T-helper 1 cell treated with Interleukin-12 subunit alpha and Interleukin-12 subunit beta and Interleukin-4 antibody, amounts not matched to agents 30 μg/mL and 1 μg/mL, for 36 hours (primary cell): ENCODE results near the gene CDSN.

Experiments used
- H3K27ac Mint-ChIP-seq: one replicate; pipeline ENCODE4 v1.8.0; 2021; ENCODE audit warnings: mild to moderate bottlenecking, mixed read lengths
- H3K27me3 Mint-ChIP-seq: one replicate; pipeline ENCODE4 v1.8.0; 2021; ENCODE audit warnings: low read depth, mixed read lengths
- H3K36me3 Mint-ChIP-seq: one replicate; pipeline ENCODE4 v1.8.0; 2021; ENCODE audit warnings: low read depth, mixed read lengths
- H3K4me1 Mint-ChIP-seq: one replicate; pipeline ENCODE4 v1.8.0; 2021; ENCODE audit warnings: low read depth, mixed read lengths
- H3K4me3 Mint-ChIP-seq: one replicate; pipeline ENCODE4 v1.8.0; 2021; ENCODE audit warnings: mild to moderate bottlenecking, moderate library complexity, mixed read lengths
- H3K9me3 Mint-ChIP-seq: one replicate; pipeline ENCODE4 v1.8.0; 2021; ENCODE audit warnings: mixed read lengths

Gene CDSN

GRCh38 chr6:31131595-31131994 lies 11.3 kb upstream of the CDSN start:
- no peaks in the 10 kb centered on the region for H3K9me3 Mint-ChIP-seq
- H3K4me3 Mint-ChIP-seq = no peak overlapping the region
- H3K27ac Mint-ChIP-seq = no peak overlapping the region
- peaks cover 3% of the 10 kb centered on the region for H3K4me1 Mint-ChIP-seq
- H3K36me3 Mint-ChIP-seq = no peaks in the 10 kb centered on the region
- H3K27me3 Mint-ChIP-seq = peaks cover 18% of the 10 kb centered on the region

- Mint-ChIP-seq H3K4me3 (no peak overlapping the region), H3K36me3 (no peaks in the 10 kb centered on the region), H3K9me3 (no peaks in the 10 kb centered on the region), H3K27me3 (peaks cover 18% of the 10 kb centered on the region), H3K27ac (no peak overlapping the region), H3K4me1 (peaks cover 3% of the 10 kb centered on the region)
Observed at GRCh38 chr6:31130751-31131150, 10.5 kb upstream of the CDSN start.

- H3K36me3 Mint-ChIP-seq = no peaks in the 10 kb centered on the region
- H3K27ac Mint-ChIP-seq = no peak overlapping the region
- no peaks in the 10 kb centered on the region for H3K9me3 Mint-ChIP-seq
- H3K4me1 Mint-ChIP-seq = peaks cover 3% of the 10 kb centered on the region
- peaks cover 18% of the 10 kb centered on the region for H3K27me3 Mint-ChIP-seq
- no peak overlapping the region for H3K4me3 Mint-ChIP-seq
Observed at GRCh38 chr6:31129130-31129529, 8.9 kb upstream of the CDSN start.

GRCh38 chr6:31128093-31128676 lies 7.9 kb upstream of the CDSN start:
- H3K36me3 Mint-ChIP-seq = no peaks in the 10 kb centered on the region
- peaks cover 18% of the 10 kb centered on the region for H3K27me3 Mint-ChIP-seq
- H3K4me1 Mint-ChIP-seq = peaks cover 3% of the 10 kb centered on the region
- no peak overlapping the region for H3K27ac Mint-ChIP-seq
- no peak overlapping the region for H3K4me3 Mint-ChIP-seq
- H3K9me3 Mint-ChIP-seq = no peaks in the 10 kb centered on the region

GRCh38 chr6:31126396-31127175 lies 6.3 kb upstream of the CDSN start:
- H3K27me3 Mint-ChIP-seq = peaks cover 18% of the 10 kb centered on the region
- H3K27ac Mint-ChIP-seq = no peak overlapping the region
- H3K4me1 Mint-ChIP-seq = peaks cover 3% of the 10 kb centered on the region
- H3K9me3 Mint-ChIP-seq = no peaks in the 10 kb centered on the region
- H3K4me3 Mint-ChIP-seq = no peak overlapping the region
- no peaks in the 10 kb centered on the region for H3K36me3 Mint-ChIP-seq

GRCh38 chr6:31125586-31126363 lies 5.5 kb upstream of the CDSN start:
- Mint-ChIP-seq H3K4me3 (no peak overlapping the region), H3K9me3 (no peaks in the 10 kb centered on the region)

GRCh38 chr6:31125162-31125561 lies 4.9 kb upstream of the CDSN start:
- H3K9me3 Mint-ChIP-seq = no peaks in the 10 kb centered on the region
- no peak overlapping the region for H3K27ac Mint-ChIP-seq
- H3K27me3 Mint-ChIP-seq = peaks cover 18% of the 10 kb centered on the region
- peaks cover 3% of the 10 kb centered on the region for H3K4me1 Mint-ChIP-seq
- H3K36me3 Mint-ChIP-seq = no peaks in the 10 kb centered on the region
- H3K4me3 Mint-ChIP-seq = no peak overlapping the region

More at GRCh38 chr6:31125586-31126363, 5.5 kb upstream of the CDSN start:
- H3K4me1 Mint-ChIP-seq = peaks cover 3% of the 10 kb centered on the region
- H3K36me3 Mint-ChIP-seq = no peaks in the 10 kb centered on the region
- H3K27ac Mint-ChIP-seq = no peak overlapping the region
- peaks cover 18% of the 10 kb centered on the region for H3K27me3 Mint-ChIP-seq

- Mint-ChIP-seq H3K27ac (no peak overlapping the region), H3K36me3 (no peaks in the 10 kb centered on the region), H3K27me3 (peaks cover 12% of the 10 kb centered on the region), H3K9me3 (no peaks in the 10 kb centered on the region), H3K4me3 (no peak overlapping the region), H3K4me1 (peaks cover 3% of the 10 kb centered on the region)
Observed at GRCh38 chr6:31122791-31123706, 2.8 kb upstream of the CDSN start.

GRCh38 chr6:31121131-31121790 lies 1.0 kb upstream of the CDSN start:
- no peaks in the 10 kb centered on the region for H3K4me1 Mint-ChIP-seq
- peaks cover 9% of the 10 kb centered on the region for H3K27me3 Mint-ChIP-seq
- H3K27ac Mint-ChIP-seq = no peak overlapping the region
- no peaks in the 10 kb centered on the region for H3K36me3 Mint-ChIP-seq
- no peak overlapping the region for H3K4me3 Mint-ChIP-seq
- H3K9me3 Mint-ChIP-seq = no peaks in the 10 kb centered on the region

GRCh38 chr6:31118178-31118577 lies 2.1 kb downstream of the CDSN start:
- H3K36me3 Mint-ChIP-seq = no peaks in the 10 kb centered on the region
- no peak overlapping the region for H3K27ac Mint-ChIP-seq
- H3K4me1 Mint-ChIP-seq = no peaks in the 10 kb centered on the region
- H3K9me3 Mint-ChIP-seq = no peaks in the 10 kb centered on the region
- H3K4me3 Mint-ChIP-seq = no peak overlapping the region
- H3K27me3 Mint-ChIP-seq = peaks cover 23% of the 10 kb centered on the region

GRCh38 chr6:31116661-31117385 lies 3.4 kb downstream of the CDSN start:
- H3K4me1 Mint-ChIP-seq = no peaks in the 10 kb centered on the region
- no peak overlapping the region for H3K4me3 Mint-ChIP-seq
- no peaks in the 10 kb centered on the region for H3K36me3 Mint-ChIP-seq
- H3K27ac Mint-ChIP-seq = no peak overlapping the region
- H3K27me3 Mint-ChIP-seq = peaks cover 27% of the 10 kb centered on the region
- no peaks in the 10 kb centered on the region for H3K9me3 Mint-ChIP-seq

- Mint-ChIP-seq H3K4me3 (no peak overlapping the region), H3K9me3 (no peaks in the 10 kb centered on the region), H3K27me3 (peaks cover 27% of the 10 kb centered on the region), H3K4me1 (no peaks in the 10 kb centered on the region), H3K27ac (no peak overlapping the region), H3K36me3 (no peaks in the 10 kb centered on the region)
Observed at GRCh38 chr6:31115941-31116560, 4.2 kb downstream of the CDSN start.
